SJCRH30 (cell line): Measurements from ENCODE around the gene DNAH6. TPM values are rescaled to one million over a fixed set of nuclear protein-coding genes. Genes with fewer than 3 reads are reported as not detected.

Experiments
- DNase-seq, 2 experiments: peaks; one replicate each; pipeline ENCODE4 v3.0.0-alpha.2; 2015 to 2020
- H3K27ac ChIP-seq: fragments of 250-450 bp; sonication (Bioruptor Pico); 2 replicates; pipeline ENCODE4 v1.5.1; 2020; ENCODE audit warnings: mild to moderate bottlenecking, moderate library complexity
- H3K27me3 ChIP-seq: fragments of 250-450 bp; sonication (Bioruptor Pico); 2 replicates; pipeline ENCODE4 v1.5.1; 2020; ENCODE audit warnings: mild to moderate bottlenecking, moderate library complexity
- H3K36me3 ChIP-seq: fragments of 250-450 bp; sonication (Bioruptor Pico); 2 replicates; pipeline ENCODE4 v1.5.1; 2020; ENCODE audit warnings: mild to moderate bottlenecking, moderate library complexity
- H3K4me1 ChIP-seq: fragments of 250-450 bp; sonication (Bioruptor Pico); 2 replicates; pipeline ENCODE4 v1.5.1; 2020; ENCODE audit warnings: mild to moderate bottlenecking, moderate library complexity
- H3K4me3 ChIP-seq: fragments of 250-450 bp; sonication (Bioruptor Pico); 2 replicates; pipeline ENCODE4 v1.5.1; 2020; ENCODE audit warnings: mild to moderate bottlenecking, moderate library complexity
- H3K9me3 ChIP-seq: fragments of 250-450 bp; sonication (Bioruptor Pico); replicated peaks from 2 replicates; pipeline ENCODE4 v1.5.1; 2020; ENCODE audit warnings: mild to moderate bottlenecking, moderate library complexity
- total RNA-seq: library from RNA; depleted of rRNA; stranded (reverse); fragments of >200 nt; shearing (Covaris generic); gene quantifications from 2 replicates; pipeline ENCODE4 v1.2.3, GENCODE V29; 2014

DNAH6 gene
- total RNA-seq, 1 experiment from 2014 or later: not detected

GRCh38 chr2:84840306-84840705 lies 324.0 kb downstream of the DNAH6 start:
- no peak for DNase-seq

GRCh38 chr2:84841577-84841976 lies 325.3 kb downstream of the DNAH6 start:
- no peaks in the 10 kb centered on the region for H3K36me3 ChIP-seq

More at GRCh38 chr2:84840306-84840705, 324.0 kb downstream of the DNAH6 start:
- no peaks in the 10 kb centered on the region; the same call in 1 of the 2 replicates for H3K9me3 ChIP-seq
- no peaks in the 10 kb centered on the region for H3K27me3 ChIP-seq
- peaks cover 10% of the 10 kb centered on the region for H3K4me1 ChIP-seq
- H3K36me3 ChIP-seq: no peaks in the 10 kb centered on the region
- no peak overlapping the region for H3K27ac ChIP-seq
- no peak overlapping the region for H3K4me3 ChIP-seq

DNA sequence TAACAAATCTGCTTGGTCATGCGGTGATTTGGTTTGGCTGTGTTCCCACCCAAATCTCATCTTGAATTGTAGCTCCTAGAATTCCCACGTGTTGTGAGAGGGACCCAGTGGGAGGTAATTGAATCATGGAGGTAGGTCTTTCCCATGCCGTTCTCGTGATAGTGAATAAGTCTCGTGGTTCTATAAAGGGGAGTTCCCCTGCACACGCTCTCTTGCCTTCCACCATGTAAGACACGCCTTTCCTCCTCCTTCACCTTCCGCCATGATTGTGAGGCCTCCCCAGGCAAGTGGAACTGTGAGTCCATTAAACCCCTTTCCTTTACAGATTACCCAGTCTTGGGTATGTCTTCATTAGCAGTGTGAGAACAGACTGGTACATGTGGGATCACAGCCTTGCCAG lies 327.8 kb downstream of the DNAH6 start:
- H3K36me3 ChIP-seq: no peaks in the 10 kb centered on the region
- peaks cover 5% of the 10 kb centered on the region for H3K4me1 ChIP-seq
- H3K27me3 ChIP-seq: peaks cover 3% of the 10 kb centered on the region; the same call in 1 of the 2 replicates
- H3K4me3 ChIP-seq: no peak overlapping the region
- H3K9me3 ChIP-seq: no peaks in the 10 kb centered on the region
- DNase-seq: no peak
- H3K27ac ChIP-seq: no peak overlapping the region

More at GRCh38 chr2:84841577-84841976, 325.3 kb downstream of the DNAH6 start:
- peaks cover 10% of the 10 kb centered on the region for H3K4me1 ChIP-seq
- no peak for DNase-seq
- H3K27ac ChIP-seq: no peak overlapping the region
- no peak overlapping the region for H3K4me3 ChIP-seq
- no peaks in the 10 kb centered on the region for H3K27me3 ChIP-seq
- no peaks in the 10 kb centered on the region; the same call in 1 of the 2 replicates for H3K9me3 ChIP-seq

DNA sequence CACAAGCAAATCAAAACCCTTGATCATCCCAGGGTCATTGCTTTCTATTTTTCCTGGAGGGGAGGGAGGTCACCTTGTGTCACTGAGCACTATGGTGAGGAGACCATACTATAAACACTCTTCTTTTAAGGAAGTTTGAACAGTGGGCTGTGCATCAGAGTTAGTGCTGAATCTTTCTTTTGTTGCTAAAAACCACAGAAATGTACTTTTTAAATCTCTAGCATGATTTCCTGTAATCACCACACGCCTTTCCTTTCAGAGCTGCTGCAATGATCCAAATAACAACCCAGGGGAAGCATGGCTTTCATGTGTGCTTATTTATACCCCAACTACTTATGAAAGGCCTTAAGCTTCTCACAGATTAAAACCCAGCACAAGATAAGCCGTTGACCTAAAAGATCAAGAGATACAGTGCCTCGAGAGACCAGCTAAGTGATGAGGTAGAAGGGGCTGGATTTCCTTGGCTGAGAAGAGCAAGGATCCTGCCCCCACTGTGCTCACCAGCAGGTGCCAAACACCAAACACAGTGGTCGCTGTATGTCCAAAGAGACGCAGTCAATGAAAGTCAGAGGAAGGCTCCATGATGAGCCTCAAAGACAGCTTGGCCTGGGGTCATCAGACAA lies 329.9 kb downstream of the DNAH6 start:
- no peak overlapping the region for H3K27ac ChIP-seq

DNA sequence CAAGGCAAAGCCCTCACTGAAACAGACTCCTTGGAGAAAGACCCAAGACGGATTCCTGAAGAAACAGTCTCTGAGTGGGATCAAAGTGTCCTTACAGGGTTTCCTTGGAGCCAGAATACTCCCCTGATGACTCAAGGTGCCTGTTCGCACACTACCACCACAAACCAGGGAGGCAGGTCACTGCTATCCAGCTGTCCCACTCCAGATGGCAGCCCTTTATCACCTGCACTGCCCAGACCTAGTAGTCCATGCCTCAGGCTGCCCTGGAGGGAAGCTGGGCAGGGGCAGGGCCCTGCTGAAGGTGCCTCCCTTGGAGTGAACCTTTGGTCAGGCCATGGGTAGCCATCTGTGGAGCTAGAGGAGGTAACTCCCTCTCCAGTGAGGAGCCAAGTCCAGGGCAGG lies 330.4 kb downstream of the DNAH6 start:
- no peak for DNase-seq
- Histone ChIP-seq H3K27me3 (peaks cover 3% of the 10 kb centered on the region; the same call in 1 of the 2 replicates), H3K4me3 (no peak overlapping the region), H3K4me1 (no peaks in the 10 kb centered on the region), H3K36me3 (no peaks in the 10 kb centered on the region), H3K27ac (no peak overlapping the region), H3K9me3 (no peaks in the 10 kb centered on the region)

More for the DNA sequence above, 329.9 kb downstream of the DNAH6 start:
- Histone ChIP-seq H3K9me3 (no peaks in the 10 kb centered on the region), H3K36me3 (no peaks in the 10 kb centered on the region), H3K4me3 (no peak overlapping the region), H3K4me1 (no peaks in the 10 kb centered on the region), H3K27me3 (peaks cover 3% of the 10 kb centered on the region; the same call in 1 of the 2 replicates)
- no peak for DNase-seq

DNA sequence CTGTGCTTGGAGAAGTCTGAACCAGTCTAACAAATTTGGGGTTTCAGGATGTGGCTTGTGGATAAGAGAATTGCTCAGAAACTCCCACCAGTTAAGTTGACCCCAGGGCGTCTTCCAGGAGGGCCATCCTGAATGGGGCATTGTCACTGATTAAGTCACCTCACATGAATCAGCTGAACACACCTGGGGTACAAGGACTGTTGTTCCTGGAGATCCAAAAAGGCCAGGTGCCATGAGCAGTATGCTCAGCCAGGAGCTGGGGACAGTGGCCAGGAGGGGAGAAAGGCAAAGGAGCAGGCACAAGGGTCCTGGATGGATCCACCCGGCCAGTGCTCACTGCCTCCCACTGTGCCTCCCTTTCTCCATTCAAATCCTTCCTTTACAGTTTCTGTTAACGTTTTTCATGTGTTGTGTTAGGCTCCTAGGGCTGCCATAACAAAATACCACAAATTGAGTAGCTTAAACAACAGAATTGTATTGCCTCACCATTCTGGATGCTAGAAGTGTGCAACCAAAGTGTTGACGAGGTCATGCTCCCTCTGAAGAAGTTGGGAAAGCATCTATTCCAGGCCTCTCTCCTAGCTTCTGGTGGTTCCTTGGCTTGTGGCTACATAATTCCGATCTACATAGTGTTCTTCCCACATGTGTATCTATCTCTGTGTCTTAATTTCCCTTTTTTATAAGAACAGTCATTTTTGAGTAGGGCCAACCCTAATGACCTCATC lies 331.2 kb downstream of the DNAH6 start:
- DNase-seq: no peak
- no peak overlapping the region for H3K27ac ChIP-seq
- no peaks in the 10 kb centered on the region for H3K4me1 ChIP-seq
- H3K4me3 ChIP-seq: no peak overlapping the region
- no peaks in the 10 kb centered on the region for H3K36me3 ChIP-seq
- H3K9me3 ChIP-seq: no peaks in the 10 kb centered on the region
- peaks cover 3% of the 10 kb centered on the region; the same call in 1 of the 2 replicates for H3K27me3 ChIP-seq

- Histone ChIP-seq H3K9me3 (no peaks in the 10 kb centered on the region), H3K4me1 (no peaks in the 10 kb centered on the region), H3K27ac (no peak overlapping the region), H3K27me3 (peaks cover 3% of the 10 kb centered on the region; the same call in 1 of the 2 replicates), H3K36me3 (no peaks in the 10 kb centered on the region), H3K4me3 (no peak overlapping the region)
- no peak for DNase-seq
Observed at GRCh38 chr2:84849271-84849952, 333.1 kb downstream of the DNAH6 start.

DNA sequence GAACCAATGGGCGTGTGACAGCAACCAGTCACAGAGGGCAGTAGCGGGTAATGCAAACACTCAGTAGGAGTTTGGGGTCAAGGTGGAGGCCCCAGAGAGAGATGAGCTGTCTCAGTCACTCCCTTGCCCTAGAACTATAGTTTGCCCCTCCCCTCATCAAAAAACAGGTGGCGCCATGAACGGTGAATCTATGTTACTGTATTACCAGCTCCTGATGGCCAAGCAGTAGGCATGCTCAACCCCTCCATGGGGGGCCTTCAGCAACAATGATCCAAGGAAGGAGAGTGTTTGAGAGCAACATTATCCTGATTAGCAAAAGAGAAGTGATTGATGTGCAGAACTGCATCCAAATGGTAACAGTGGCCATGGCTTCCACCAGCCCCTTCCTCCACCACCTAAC lies 334.2 kb downstream of the DNAH6 start:
- DNase-seq: no peak
- peaks cover 3% of the 10 kb centered on the region; the same call in 1 of the 2 replicates for H3K27me3 ChIP-seq
- H3K36me3 ChIP-seq: no peaks in the 10 kb centered on the region
- H3K4me3 ChIP-seq: no peak overlapping the region
- no peaks in the 10 kb centered on the region for H3K4me1 ChIP-seq
- no peaks in the 10 kb centered on the region for H3K9me3 ChIP-seq
- H3K27ac ChIP-seq: no peak overlapping the region

DNA sequence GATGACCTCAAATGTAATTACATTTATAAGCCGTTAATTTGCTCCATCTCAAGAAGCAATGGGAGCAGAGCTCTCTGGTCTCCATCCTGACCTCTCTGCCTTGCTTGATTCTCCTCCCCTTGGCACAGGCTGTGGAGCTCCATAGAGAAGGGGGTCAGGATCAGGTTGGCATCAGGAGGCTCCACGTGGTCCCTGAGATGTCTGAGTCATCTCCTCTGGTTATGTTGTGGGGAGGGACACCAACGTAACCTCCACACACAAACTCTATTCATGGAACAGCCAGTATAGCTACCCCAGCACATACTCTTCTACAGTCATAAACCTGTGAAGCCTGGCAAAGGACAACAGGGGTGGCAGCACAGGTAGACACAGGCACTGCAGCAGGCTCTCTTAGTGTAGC lies 335.6 kb downstream of the DNAH6 start:
- Histone ChIP-seq H3K36me3 (no peaks in the 10 kb centered on the region), H3K9me3 (no peaks in the 10 kb centered on the region), H3K4me1 (no peaks in the 10 kb centered on the region), H3K27ac (no peak overlapping the region), H3K4me3 (no peak overlapping the region), H3K27me3 (peaks cover 4% of the 10 kb centered on the region; the same call in 1 of the 2 replicates)
- no peak for DNase-seq

DNA sequence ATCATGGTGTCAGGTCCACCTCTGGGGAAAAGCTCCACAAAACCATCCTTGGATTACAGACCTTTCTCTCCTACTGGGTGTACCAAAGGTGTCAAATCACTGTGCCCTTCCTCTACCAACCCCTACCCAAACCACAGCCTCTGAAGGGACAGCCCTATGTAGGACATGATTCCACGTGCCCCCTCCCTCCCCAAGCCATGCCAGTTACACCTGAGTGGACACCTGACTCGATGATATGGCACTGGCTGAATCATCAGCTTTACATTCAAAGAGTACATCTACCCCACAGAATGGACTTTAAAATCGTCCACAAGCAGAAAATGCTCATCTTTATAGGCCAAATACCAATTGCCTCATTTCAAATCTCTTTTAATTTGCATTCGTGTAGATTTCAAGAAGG lies 338.6 kb downstream of the DNAH6 start:
- Histone ChIP-seq H3K9me3 (no peaks in the 10 kb centered on the region), H3K4me1 (no peaks in the 10 kb centered on the region), H3K27me3 (peaks cover 6% of the 10 kb centered on the region; the same call in 1 of the 2 replicates), H3K27ac (no peak overlapping the region), H3K36me3 (no peaks in the 10 kb centered on the region), H3K4me3 (no peak overlapping the region)
- no peak for DNase-seq

DNA sequence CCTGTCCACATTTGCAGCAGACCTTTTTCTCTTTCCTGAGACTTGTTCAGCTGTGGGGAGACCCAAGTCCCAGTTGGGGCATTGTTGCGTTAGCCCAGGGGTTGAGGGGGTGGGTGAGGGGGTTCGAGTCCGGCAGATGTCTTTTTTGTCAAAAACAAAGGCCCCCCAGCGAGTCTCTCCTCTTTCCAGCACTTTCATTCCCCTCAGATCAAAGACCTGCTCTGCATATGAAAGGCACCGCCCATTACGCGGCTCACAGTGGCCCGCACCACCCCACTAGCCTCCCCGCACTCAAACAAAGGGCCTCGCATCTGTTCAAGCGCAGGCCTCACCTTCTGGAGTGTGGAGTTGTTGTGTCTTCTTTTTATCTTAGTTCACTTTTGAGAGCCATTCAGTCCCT lies 339.4 kb downstream of the DNAH6 start:
- H3K4me1 ChIP-seq: no peaks in the 10 kb centered on the region
- no peak overlapping the region for H3K27ac ChIP-seq
- no peak overlapping the region for H3K4me3 ChIP-seq

GRCh38 chr2:84856787-84857186 lies 340.5 kb downstream of the DNAH6 start:
- DNase-seq: no peak
- H3K27ac ChIP-seq: no peak overlapping the region
- no peaks in the 10 kb centered on the region for H3K9me3 ChIP-seq
- no peak overlapping the region for H3K4me3 ChIP-seq
- H3K27me3 ChIP-seq: peaks cover 12% of the 10 kb centered on the region; the same call in 1 of the 2 replicates
- H3K4me1 ChIP-seq: no peaks in the 10 kb centered on the region
- no peaks in the 10 kb centered on the region for H3K36me3 ChIP-seq

More for the DNA sequence above, 339.4 kb downstream of the DNAH6 start:
- H3K36me3 ChIP-seq: no peaks in the 10 kb centered on the region
- H3K27me3 ChIP-seq: peaks cover 12% of the 10 kb centered on the region; the same call in 1 of the 2 replicates
- no peak for DNase-seq
- H3K9me3 ChIP-seq: no peaks in the 10 kb centered on the region

- peaks cover 12% of the 10 kb centered on the region; the same call in 1 of the 2 replicates for H3K27me3 ChIP-seq
- DNase-seq: no peak
- H3K4me1 ChIP-seq: no peaks in the 10 kb centered on the region
- H3K4me3 ChIP-seq: no peak overlapping the region
- no peaks in the 10 kb centered on the region for H3K36me3 ChIP-seq
- H3K27ac ChIP-seq: no peak overlapping the region
- H3K9me3 ChIP-seq: no peaks in the 10 kb centered on the region
Observed at GRCh38 chr2:84857566-84857965, 341.3 kb downstream of the DNAH6 start.

- peak in 1 of 2 experiments; percentile 22 for DNase-seq
- H3K9me3 ChIP-seq: no peaks in the 10 kb centered on the region
- no peaks in the 10 kb centered on the region for H3K4me1 ChIP-seq
- H3K27me3 ChIP-seq: peaks cover 12% of the 10 kb centered on the region; the same call in 1 of the 2 replicates
- no peaks in the 10 kb centered on the region for H3K36me3 ChIP-seq
- H3K4me3 ChIP-seq: no peak overlapping the region
- H3K27ac ChIP-seq: no peak overlapping the region
Observed at GRCh38 chr2:84858123-84858522, 341.8 kb downstream of the DNAH6 start.

- no peak for DNase-seq
- H3K9me3 ChIP-seq: no peaks in the 10 kb centered on the region
- H3K4me1 ChIP-seq: no peaks in the 10 kb centered on the region
- H3K27me3 ChIP-seq: peaks cover 12% of the 10 kb centered on the region; the same call in 1 of the 2 replicates
- H3K27ac ChIP-seq: no peak overlapping the region
- H3K4me3 ChIP-seq: no peak overlapping the region
- H3K36me3 ChIP-seq: no peaks in the 10 kb centered on the region
Observed at GRCh38 chr2:84858937-84859336, 342.6 kb downstream of the DNAH6 start.
